Panc1 (cell line): Measurements from ENCODE around the gene RFPL1. TPM values are rescaled to one million over a fixed set of nuclear protein-coding genes. Genes with fewer than 3 reads are reported as not detected.

ENCODE experiments used
- ATAC-seq: fragments of 200-7000 bp; cut with Tn5 transposase; 2 replicates; pipeline ENCODE4 v1.9.1; 2020; ENCODE audit warnings: mild to moderate bottlenecking, moderate library complexity
- BruUV-seq: library from RNA; stranded (reverse); fragments of 400-500 nt; replicated peaks from 2 replicates; lab custom pipeline; 2021; lab: Mats Ljungman, UMichigan
- CTCF ChIA-PET: fragments of 300-600 bp; sonication (Branson Sonifier 250); formaldehyde crosslinking; loops from one replicate; lab custom pipeline; 2022; ENCODE audit warnings: antibody characterized with exemption; lab: Charles Lee
- POLR2A ChIA-PET: fragments of 300-600 bp; sonication (Branson Sonifier 250); formaldehyde crosslinking; loops from one replicate; lab custom pipeline; 2022; ENCODE audit warnings: antibody characterized with exemption; lab: Charles Lee
- DNase-seq: peaks from one replicate; pipeline ENCODE4 v3.0.0-alpha.2; 2010; ENCODE audit warnings: low read depth, low spot score
- H3K27ac ChIP-seq: 2 replicates; pipeline ENCODE4 v1.5.1; 2011; ENCODE audit warnings: mild to moderate bottlenecking, low read length, inconsistent platforms
- H3K27me3 ChIP-seq: fragments of 200-500 bp; sonication (Bioruptor generic); 2 replicates; pipeline ENCODE4 v1.6.0; 2014; ENCODE audit warnings: low read length, inconsistent platforms; ENCODE audit not compliant: control insufficient read depth, insufficient read depth
- H3K36me3 ChIP-seq: fragments of 200-500 bp; sonication (Bioruptor generic); 2 replicates; pipeline ENCODE4 v1.5.1; 2014; ENCODE audit warnings: inconsistent platforms, mild to moderate bottlenecking, low read length, moderate library complexity; ENCODE audit not compliant: control insufficient read depth, insufficient read depth
- H3K4me1 ChIP-seq: 2 replicates; pipeline ENCODE4 v1.5.1; 2011; ENCODE audit warnings: inconsistent platforms, mild to moderate bottlenecking, low read length, moderate library complexity; ENCODE audit not compliant: control insufficient read depth, insufficient read depth
- H3K4me3 ChIP-seq, 2 experiments: 2 replicates each; pipeline ENCODE4 v1.5.1; 2011 to 2012; ENCODE audit warnings: low read depth in 2 of 2, low read length in 2 of 2, mild to moderate bottlenecking in 2 of 2, inconsistent platforms in 1 of 2, moderate library complexity in 1 of 2
- H3K9me3 ChIP-seq: fragments of 200-500 bp; sonication (Bioruptor generic); 2 replicates; pipeline ENCODE4 v1.5.1; 2014; ENCODE audit warnings: low read depth, mild to moderate bottlenecking, inconsistent platforms, low read length, moderate library complexity; ENCODE audit not compliant: control insufficient read depth, insufficient read depth
- CTCF ChIP-seq: fragments of 450-650 bp; IDR thresholded peaks from 2 replicates; pipeline ENCODE4 v1.5.1; 2017; ENCODE audit warnings: mild to moderate bottlenecking
- POLR2AphosphoS5 ChIP-seq: IDR thresholded peaks from 2 replicates; pipeline ENCODE4 v1.6.1; 2012; ENCODE audit warnings: mild to moderate bottlenecking, low read depth, low read length, moderate library complexity
- REST ChIP-seq, 2 experiments: IDR thresholded peaks; 2 replicates each; pipeline ENCODE4 v1.6.1; 2011 to 2012; ENCODE audit warnings: low read depth in 2 of 2, control low read depth in 1 of 2, low read length in 1 of 2, mild to moderate bottlenecking in 1 of 2, moderate library complexity in 1 of 2; ENCODE audit not compliant: insufficient read depth in 1 of 2
- SIN3A ChIP-seq: IDR thresholded peaks from 2 replicates; pipeline ENCODE4 v1.6.1; 2012; ENCODE audit warnings: low read depth, mild to moderate bottlenecking, low read length, moderate library complexity, borderline replicate concordance; ENCODE audit not compliant: insufficient read depth
- TCF7L2 ChIP-seq: IDR thresholded peaks from 2 replicates; pipeline ENCODE4 v1.6.1; 2011; ENCODE audit warnings: mild to moderate bottlenecking, low read depth, low read length, inconsistent platforms
- in situ Hi-C: cut with HindIII; loops from 2 replicates; pipeline ENCODE4 v1.10.0; 2016; ENCODE audit warnings: low sequenced_read_pairs, low pct_unique_long_range_greater_than_20kb
- intact Hi-C: fragments of 100-400 bp; cut with micrococcal nuclease; formaldehyde crosslinking; loops from one replicate; pipeline ENCODE4 v1.10.0; 2022; ENCODE audit not compliant: unreplicated experiment
- total RNA-seq: library from RNA; stranded (reverse); gene quantifications from one replicate; pipeline ENCODE4 v1.2.1, GENCODE V29; 2021; ENCODE audit not compliant: unreplicated experiment

Gene RFPL1
- total RNA-seq, 1 experiment from 2014 or later, result not detected

GRCh38 chr22:29431986-29432385 is 6.4 kb upstream of the RFPL1 start:
- TF ChIP-seq CTCF, result no peak
- TF ChIP-seq TCF7L2, result no peak
- no peak for TF ChIP-seq REST (IDR thresholded peaks at IDR 0.05; ENCODE audit: insufficient read depth in 1 of 2, low read depth in 2 of 2, low read length in 1 of 2)
- no peak for TF ChIP-seq POLR2AphosphoS5
- no peak for TF ChIP-seq SIN3A
- ChIA-PET CTCF (no interaction called here), POLR2A (no interaction called here)
- H3K36me3 ChIP-seq, result no peaks in the 10 kb centered on the region
- DNase-seq (no peak), ATAC-seq (no peak)
- H3K27ac ChIP-seq, result no peak overlapping the region
- no peak overlapping the region for H3K4me3 ChIP-seq
- intact Hi-C loops (no loop called here), in situ Hi-C loops (no loop called here)
- no peaks in the 10 kb centered on the region for H3K4me1 ChIP-seq
- no peaks in the 10 kb centered on the region for H3K9me3 ChIP-seq
- H3K27me3 ChIP-seq, result no peaks in the 10 kb centered on the region; the same call in 1 of the 2 replicates
- BruUV-seq, result no TSS peak

GRCh38 chr22:29433856-29434255 is 4.5 kb upstream of the RFPL1 start:
- Histone ChIP-seq H3K27me3 (no peaks in the 10 kb centered on the region), H3K36me3 (no peaks in the 10 kb centered on the region), H3K27ac (no peak overlapping the region), H3K4me1 (no peaks in the 10 kb centered on the region), H3K9me3 (no peaks in the 10 kb centered on the region), H3K4me3 (no peak overlapping the region)
- no TSS peak for BruUV-seq
- intact Hi-C loops (no loop called here), in situ Hi-C loops (no loop called here)
- ChIA-PET CTCF (no interaction called here), POLR2A (no interaction called here)
- ATAC-seq (no peak), DNase-seq (no peak)
- no peak for TF ChIP-seq SIN3A
- TF ChIP-seq CTCF, result no peak
- TF ChIP-seq POLR2AphosphoS5, result no peak
- no peak for TF ChIP-seq TCF7L2
- TF ChIP-seq REST (IDR thresholded peaks at IDR 0.05; ENCODE audit: insufficient read depth in 1 of 2, low read depth in 2 of 2, low read length in 1 of 2), result no peak
